Measurements from ENCODE around the gene ASPG. TPM values are rescaled to one million over a fixed set of nuclear protein-coding genes. Genes with fewer than 3 reads are reported as not detected.

The ASPG gene
- total RNA-seq, 1 experiment from 2014 or later = not detected

GRCh38 chr14:104145826-104146601 is 60.5 kb downstream of the ASPG start:
- Histone ChIP-seq H3K27me3 (ENCODE audit: insufficient read depth, low read depth) (peaks cover 77% of the 10 kb centered on the region), H3K79me2 (ENCODE audit: low read depth) (no peaks in the 10 kb centered on the region), H3K9me2 (ENCODE audit: insufficient read depth) (no peaks in the 10 kb centered on the region), H3K9me3 (ENCODE audit: insufficient read depth, low read depth) (no peaks in the 10 kb centered on the region), H3F3A (ENCODE audit: insufficient read depth, low read depth) (no peaks in the 10 kb centered on the region), H3K27ac (no peak overlapping the region), H3K4me3 (no peak overlapping the region), H4K20me1 (ENCODE audit: insufficient read depth) (no peaks in the 10 kb centered on the region), H3K4me1 (replicated peaks; ENCODE audit: insufficient read depth) (no peaks in the 10 kb centered on the region), H2AFZ (no peak overlapping the region), H3K36me3 (ENCODE audit: low read depth) (no peaks in the 10 kb centered on the region), H3K4me2 (no peak overlapping the region)
- no TSS peak for BruUV-seq (replicated peaks)
- POLR2A ChIA-PET (ENCODE audit: unreplicated experiment) = no interaction called here
- TF ChIP-seq EZH2 (IDR thresholded peaks at IDR 0.05; ENCODE audit: low read depth) (no peak), CTCF (conservative IDR thresholded peaks at IDR 0.05) (no peak)
- DNase-seq = no peak
- intact Hi-C loops (cut with micrococcal nuclease; ENCODE audit: unreplicated experiment) = no loop called here
- CTCF ChIA-PET = interaction anchor here (0.6 kb wide), 1 partner anchor 49 kb away, joined by 4 read pairs; no protein-coding TSS in a partner anchor

GRCh38 chr14:104146651-104147345 is 61.3 kb downstream of the ASPG start:
- Histone ChIP-seq H3K9me2 (ENCODE audit: insufficient read depth) (no peaks in the 10 kb centered on the region), H3K9me3 (ENCODE audit: insufficient read depth, low read depth) (no peaks in the 10 kb centered on the region), H3K27me3 (ENCODE audit: insufficient read depth, low read depth) (peaks cover 70% of the 10 kb centered on the region), H3K4me3 (no peak overlapping the region), H3K27ac (no peak overlapping the region), H3F3A (ENCODE audit: insufficient read depth, low read depth) (no peaks in the 10 kb centered on the region), H4K20me1 (ENCODE audit: insufficient read depth) (no peaks in the 10 kb centered on the region), H3K36me3 (ENCODE audit: low read depth) (no peaks in the 10 kb centered on the region), H3K79me2 (ENCODE audit: low read depth) (no peaks in the 10 kb centered on the region), H3K4me2 (no peak overlapping the region), H2AFZ (no peak overlapping the region), H3K4me1 (replicated peaks; ENCODE audit: insufficient read depth) (no peaks in the 10 kb centered on the region)
- TF ChIP-seq CTCF (conservative IDR thresholded peaks at IDR 0.05) (no peak), EZH2 (IDR thresholded peaks at IDR 0.05; ENCODE audit: low read depth) (no peak)
- DNase-seq = no peak
- intact Hi-C loops (cut with micrococcal nuclease; ENCODE audit: unreplicated experiment) = no loop called here
- no TSS peak for BruUV-seq (replicated peaks)
- CTCF ChIA-PET = no interaction called here
- POLR2A ChIA-PET (ENCODE audit: unreplicated experiment) = no interaction called here

DNA sequence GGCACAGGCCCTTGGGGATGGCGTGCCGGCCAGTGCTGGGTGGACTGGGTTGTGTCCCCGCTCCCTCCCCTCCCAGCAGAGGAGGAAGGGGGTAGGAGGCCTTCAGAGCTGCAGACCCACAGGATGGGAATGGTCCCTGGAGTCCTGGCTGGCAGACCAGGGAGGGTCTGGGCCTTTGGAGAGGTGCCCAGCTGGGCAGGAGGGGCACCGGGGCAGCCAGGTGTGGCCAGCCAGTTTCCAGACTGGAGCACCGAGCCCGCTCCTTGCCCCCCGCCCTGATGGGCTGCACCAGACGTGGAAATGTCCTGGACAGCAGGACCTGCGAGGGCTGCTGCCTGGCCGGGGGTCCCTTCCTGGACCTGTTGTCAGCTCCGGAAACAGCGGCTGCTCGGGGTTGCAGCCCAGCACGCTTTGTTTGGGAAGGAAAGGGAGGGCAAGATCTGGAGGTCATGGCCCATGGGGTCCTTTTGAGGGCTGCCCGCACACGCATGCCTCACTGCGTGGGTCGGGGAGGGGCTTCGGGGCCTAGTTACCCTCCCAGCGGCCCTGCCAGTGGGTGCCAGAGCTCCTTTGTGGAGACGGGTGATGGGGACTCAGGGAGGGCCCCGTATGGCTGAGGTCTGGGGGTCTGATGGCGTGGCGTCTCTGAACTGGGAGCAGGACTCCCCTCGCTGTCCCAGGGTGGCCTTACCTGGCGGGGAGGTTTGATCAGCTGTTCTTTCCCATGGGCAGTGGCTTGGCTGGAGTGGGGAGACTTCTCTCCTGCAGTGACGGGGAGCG is 62.0 kb downstream of the ASPG start:
- intact Hi-C loops (cut with micrococcal nuclease; ENCODE audit: unreplicated experiment) = no loop called here
- Histone ChIP-seq H3K27ac (no peak overlapping the region), H3K36me3 (ENCODE audit: low read depth) (no peaks in the 10 kb centered on the region), H3K9me3 (ENCODE audit: insufficient read depth, low read depth) (no peaks in the 10 kb centered on the region), H2AFZ (no peak overlapping the region), H3K79me2 (ENCODE audit: low read depth) (no peaks in the 10 kb centered on the region), H3K27me3 (ENCODE audit: insufficient read depth, low read depth) (peaks cover 65% of the 10 kb centered on the region), H3K4me3 (no peak overlapping the region), H3K4me2 (no peak overlapping the region), H3K9me2 (ENCODE audit: insufficient read depth) (no peaks in the 10 kb centered on the region), H4K20me1 (ENCODE audit: insufficient read depth) (no peaks in the 10 kb centered on the region), H3F3A (ENCODE audit: insufficient read depth, low read depth) (no peaks in the 10 kb centered on the region), H3K4me1 (replicated peaks; ENCODE audit: insufficient read depth) (no peaks in the 10 kb centered on the region)
- ChIA-PET POLR2A (ENCODE audit: unreplicated experiment) (no interaction called here), CTCF (no interaction called here)
- DNase-seq = no peak
- no TSS peak for BruUV-seq (replicated peaks)
- no peak for TF ChIP-seq CTCF (conservative IDR thresholded peaks at IDR 0.05)
- TF ChIP-seq EZH2 (IDR thresholded peaks at IDR 0.05; ENCODE audit: low read depth) = no peak

Measured in PC-9 (cell line).